GM18861 (cell line): Measurements from ENCODE around the gene PROB1.

Experiments
- ATAC-seq: cut with Tn5 transposase; IDR thresholded peaks from one replicate; pipeline ENCODE4 v1.9.1; 2021; ENCODE audit not compliant: unreplicated experiment

PROB1 gene

DNA sequence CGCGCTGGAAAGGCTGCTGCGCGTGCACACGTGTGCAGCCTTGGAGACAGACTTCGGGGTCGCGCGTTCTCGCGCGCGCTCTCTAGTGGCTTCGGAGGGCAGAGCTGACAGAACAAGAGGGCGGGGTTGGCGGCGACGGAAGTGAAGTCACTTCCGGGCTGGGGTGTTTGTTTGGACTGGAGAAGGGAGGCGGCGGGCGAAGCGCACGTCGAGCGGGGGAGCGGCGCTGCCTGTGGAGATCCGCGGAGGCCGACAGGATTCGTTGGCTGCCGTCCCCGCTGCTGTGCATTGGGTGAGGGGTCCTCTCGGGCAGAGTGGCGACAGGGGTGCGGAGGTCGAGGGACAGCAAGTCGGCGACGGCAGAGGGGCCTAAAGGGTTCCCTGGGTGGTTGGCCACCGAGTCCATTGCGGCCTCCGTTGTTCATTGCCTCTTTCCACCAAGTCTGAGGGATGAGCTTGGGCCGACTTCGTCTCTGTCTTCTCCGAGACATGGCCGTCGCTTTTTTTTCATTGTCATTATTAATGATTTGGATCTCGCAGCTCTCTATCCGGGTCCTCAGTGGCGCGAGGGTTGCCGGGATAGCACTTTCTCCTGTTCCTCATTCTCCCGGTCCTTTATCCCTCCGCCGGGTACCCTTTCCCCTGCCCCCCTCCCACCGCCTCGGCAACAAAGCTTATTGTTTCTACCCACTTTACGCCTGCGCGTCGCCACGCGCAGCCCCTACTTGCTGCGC is 53.0 kb downstream of the PROB1 start, which contains the start of gene PAIP2:
Gene PAIP2 (plus strand): TSS at position 166 of the 734 bp plus-strand sequence. CDS start 21,931 bp downstream, outside the sequence.
- peak; percentile 79 for ATAC-seq

DNA sequence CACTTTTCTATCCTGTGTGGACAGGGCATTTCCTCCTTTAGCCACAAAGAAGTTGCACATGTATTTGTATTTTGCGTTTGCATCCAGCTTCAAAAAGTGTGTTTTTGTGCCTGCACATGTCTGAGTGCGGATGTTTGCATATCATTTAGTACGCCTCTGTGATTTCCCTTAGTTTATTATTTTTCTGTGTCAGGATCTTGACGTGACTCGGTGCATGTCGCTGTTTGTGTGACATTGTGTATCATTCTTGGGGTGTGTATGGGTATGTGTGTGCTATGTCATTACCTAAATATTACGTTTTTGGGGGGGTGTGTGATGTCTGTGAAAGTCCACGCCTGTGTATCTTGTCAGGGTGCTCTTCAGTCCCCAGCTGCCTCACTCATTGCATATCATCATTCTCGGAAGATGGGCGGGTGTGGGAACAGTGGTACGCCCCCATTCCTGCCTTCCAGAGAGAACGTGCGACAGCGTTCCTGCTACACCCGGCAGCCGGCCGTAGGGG is 53.7 kb downstream of the PROB1 start:
- ATAC-seq, result no peak
